ENCODE results near the gene TMEM120B.

TMEM120B gene

DNA sequence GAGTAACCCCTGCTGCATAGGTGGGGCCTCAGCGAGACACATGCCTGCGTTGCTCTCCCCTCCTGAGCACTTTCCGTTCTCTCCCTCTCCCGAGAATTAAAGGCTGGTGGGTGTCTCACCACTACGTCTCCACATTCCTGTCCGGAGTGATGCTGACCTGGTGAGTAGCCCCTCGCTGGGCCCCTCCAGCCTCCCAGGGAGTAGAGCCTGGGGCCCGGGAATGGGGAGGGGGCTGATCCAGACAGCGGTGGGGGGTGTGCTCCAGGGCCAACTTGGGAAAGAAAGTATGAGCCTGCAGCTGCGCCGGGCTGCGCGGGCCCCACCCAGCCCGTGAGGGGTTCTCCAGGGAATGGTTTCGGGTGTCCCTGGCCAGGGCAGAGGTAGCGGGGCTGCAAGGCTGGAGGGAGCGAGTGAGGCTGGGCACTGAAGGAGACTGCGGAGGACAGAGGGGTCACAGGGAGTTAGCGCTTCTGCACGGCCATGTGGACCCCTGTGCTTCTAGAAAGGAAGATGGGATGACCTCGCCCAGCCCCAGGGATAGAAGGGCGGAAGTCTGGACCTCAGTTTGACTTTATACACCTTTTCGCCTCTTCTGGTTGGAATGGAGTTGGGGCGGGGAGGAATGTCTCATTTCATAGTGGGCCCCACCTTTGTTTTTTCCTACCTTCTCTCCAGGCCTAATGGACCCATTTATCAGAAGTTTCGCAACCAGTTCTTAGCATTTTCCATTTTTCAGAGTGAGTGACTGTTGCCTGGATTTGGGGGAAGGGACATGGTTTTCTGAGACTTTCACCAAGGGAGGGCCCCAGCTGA lies 58.5 kb downstream of the TMEM120B start:
- no peak for DNase-seq (ENCODE audit: low read depth in 2 of 2, low spot score in 1 of 2)

DNA sequence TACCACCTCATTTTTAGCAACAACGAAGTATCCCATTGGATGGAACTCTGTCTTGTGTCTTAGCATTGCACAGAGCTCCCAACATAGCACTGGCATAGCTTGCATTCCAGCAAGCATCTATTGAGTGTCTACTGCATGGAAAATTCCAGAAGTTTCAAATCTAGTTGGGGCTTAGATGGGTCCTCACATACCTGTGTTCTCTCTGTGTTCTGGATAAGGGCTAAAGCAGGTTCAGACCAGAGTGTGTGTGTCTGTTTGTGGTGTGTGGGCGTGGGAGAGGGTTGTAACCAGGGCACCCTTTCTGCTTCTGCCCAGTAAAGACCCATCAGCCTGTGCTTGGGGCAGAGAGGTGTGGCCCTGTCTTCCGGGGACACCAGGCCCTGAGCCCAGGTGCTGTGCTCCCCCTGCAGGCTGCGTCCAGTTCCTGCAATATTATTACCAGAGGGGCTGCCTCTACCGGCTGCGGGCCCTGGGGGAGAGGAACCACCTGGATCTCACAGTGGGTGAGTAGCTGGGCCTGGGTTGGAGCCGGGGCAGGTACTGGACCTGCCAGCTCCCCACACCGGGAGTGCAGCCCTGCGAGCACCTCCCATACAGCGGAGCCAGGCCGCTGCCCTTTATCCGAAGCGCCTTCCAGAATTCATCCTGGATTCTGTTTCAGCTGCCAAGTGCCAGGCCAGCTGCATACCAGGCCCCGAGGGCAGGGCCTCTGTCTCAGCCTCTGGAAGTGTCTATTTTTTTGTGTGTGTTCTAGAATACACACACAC lies 60.6 kb downstream of the TMEM120B start:
- peak in 1 of 2 donors; percentile 65 for DNase-seq (ENCODE audit: low read depth in 2 of 2, low spot score in 1 of 2)

DNA sequence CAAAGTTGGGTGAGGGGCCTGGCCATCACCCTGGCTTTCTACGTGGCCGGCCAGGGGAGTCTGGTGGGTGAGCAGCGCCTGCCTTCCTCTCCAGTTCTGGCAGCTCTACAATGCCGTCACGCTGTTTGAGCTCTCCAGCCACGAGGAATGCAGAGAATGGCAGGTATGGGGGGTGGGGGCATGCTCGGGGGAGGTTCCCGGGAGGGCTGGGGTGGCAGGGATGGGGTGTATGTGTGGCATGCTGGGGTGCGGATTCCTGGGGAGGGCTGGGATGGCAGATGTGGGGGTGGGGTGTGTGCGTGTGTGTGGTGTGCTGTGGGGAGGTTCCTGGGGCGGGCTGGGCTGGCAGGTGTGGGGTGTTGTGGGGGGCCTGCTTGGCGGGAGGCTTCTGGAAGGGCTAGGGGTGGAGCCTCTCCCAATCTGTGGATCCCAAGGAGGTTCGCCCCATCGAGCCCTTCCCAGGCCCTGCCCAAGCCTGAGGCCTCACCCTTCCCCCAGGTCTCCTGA lies 62.5 kb downstream of the TMEM120B start:
- DNase-seq (ENCODE audit: low read depth in 2 of 2, low spot score in 1 of 2), result no peak

DNA sequence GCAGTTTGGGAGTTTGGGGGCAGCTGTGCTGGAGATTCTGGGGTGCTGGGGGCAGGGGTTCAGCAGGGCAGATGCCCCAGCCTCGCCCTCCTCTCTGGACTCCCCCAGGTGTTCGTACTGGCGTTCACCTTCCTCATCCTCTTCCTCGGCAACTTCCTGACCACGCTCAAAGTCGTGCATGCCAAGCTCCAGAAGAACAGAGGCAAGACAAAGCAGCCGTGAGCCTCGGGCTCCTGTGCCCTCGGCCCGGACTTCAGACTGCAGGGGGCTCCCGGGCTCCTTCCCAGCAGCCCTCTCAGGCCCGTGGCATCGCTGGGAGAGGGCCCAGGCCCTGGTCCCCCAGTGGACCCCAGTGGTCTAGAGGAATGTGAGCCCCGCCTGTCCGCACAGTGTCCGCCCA lies 62.9 kb downstream of the TMEM120B start:
- DNase-seq (ENCODE audit: low read depth in 2 of 2, low spot score in 1 of 2), result no peak

DNA sequence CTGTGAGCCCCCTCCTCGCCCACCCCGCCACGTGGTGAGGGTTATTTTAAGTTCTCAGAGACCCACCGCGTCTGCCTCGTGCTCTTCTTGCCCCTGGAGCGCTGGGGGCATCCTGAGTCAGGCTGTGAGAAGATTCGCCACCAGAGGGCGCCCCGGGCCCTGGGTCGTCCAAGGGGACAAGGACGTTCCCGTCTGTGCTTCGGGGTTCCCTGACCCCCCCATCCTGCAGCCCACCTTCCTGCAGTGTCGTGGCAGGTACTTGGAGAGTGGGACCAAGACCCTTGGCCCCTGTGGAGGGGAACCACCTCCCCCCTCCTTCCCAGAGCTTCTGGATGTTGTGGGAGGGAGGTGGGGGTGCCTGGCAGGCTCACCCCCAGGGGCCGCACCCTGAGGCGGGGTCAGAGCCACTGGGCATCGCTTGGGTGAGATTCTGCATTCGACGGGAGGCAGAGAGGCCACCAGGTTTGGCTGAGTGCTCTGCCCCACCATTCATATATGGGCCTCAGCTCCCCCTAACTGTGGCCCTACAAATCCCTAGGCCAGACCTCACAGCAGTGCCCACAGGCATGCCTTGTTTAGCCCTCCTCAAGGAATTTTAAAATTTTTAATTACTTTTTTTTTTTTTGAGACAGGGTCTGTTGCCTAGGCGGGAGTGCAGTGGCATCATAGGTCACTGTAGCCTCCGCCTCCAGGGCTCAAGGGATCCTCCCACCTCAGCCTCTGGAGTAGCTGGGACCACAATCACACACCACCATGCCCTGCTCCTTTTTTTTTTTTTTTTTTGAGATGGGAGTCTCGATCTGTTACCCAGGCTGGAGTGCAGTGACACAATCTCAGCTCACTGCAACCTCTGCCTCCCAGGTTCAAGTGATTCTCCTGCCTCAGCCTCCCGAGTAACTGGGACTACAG lies 63.9 kb downstream of the TMEM120B start:
- DNase-seq (ENCODE audit: low read depth in 2 of 2, low spot score in 1 of 2), result peak; percentile 83 to 93

DNA sequence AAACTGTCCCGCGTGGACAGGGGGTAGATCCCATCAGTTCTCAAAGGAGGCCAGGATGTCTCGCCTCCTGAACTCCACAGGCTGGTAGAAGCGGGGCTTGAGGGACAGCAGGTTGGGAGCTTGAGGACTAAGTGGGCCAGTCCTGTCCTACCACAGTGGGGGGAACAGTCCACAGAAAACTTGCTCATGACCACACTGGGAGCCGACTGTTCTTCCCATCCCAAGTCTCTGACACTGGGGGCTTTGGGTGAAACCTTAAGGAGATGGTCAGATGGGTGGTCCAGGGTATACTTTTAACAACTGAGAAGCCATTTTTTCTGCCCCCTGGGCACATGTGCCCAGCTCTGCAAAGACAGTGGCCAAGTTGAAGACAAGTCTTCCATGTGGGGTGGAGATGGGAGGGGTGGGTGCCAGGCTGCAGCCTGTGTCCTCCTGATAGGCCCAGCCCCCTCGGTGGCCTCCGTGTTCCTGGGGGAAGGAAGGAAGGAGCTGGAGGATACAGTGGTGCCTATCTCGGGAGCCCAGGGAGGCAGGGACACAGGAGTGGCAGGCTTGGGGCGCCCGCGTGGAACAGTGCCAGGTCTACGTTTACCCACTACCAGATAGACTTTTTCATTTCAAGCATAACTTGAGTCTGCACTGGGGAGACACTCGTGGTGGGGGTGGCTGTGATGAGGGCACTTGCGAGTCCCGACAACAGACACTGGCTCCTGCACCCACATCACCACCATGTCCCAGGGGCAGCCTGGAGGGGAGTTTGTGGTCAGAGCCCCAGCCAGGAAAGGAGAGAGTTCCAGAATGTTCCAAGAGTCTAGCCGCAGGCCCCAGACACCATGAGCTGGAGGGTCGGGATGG lies 66.2 kb downstream of the TMEM120B start:
- no peak for DNase-seq (ENCODE audit: low read depth in 2 of 2, low spot score in 1 of 2)

DNA sequence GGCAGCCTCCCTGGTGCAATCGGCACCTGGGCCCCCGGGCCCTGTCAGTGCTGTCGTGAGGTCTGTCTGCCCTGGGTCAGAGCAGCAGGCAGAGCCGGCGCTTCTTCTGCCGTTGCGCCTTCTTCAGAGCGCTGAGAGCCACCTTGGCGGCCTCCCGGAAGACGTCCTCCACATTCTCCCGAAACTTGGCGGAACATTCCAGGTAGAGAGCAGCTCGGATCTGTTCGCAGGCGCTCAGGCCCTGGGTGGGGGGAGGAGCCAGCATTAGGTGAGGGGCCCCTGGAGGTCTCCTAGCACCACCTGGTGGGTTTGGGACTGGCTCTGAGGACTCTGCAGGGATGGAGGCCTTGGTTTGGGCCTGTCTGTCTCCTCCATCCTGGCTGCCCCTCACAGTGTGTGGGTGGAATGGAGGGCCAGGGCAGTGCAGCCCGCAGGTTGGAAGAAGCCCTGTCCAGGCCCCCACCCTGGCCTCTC lies 66.9 kb downstream of the TMEM120B start:
- DNase-seq (ENCODE audit: low read depth in 2 of 2, low spot score in 1 of 2), result no peak

DNA sequence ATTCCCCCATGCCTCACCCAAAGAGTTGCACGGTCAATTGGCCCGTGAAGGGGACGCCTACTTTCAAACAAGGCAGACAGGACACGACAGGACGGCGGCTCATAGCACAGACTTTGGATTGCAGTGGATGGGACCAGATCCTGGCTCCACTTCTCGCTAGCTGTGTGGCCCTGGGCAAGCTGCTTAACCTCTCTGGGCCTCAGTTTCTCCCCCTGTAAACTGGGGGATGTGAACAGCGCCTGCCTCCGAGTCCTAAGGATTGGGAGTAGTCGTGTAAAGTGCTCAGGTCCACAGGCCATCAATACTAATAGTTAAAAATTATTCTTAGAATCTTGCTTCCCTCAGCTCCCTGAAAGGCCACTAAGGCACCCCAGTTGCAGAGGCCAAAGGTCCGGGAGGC lies 67.9 kb downstream of the TMEM120B start:
- DNase-seq (ENCODE audit: low read depth in 2 of 2, low spot score in 1 of 2), result no peak

DNA sequence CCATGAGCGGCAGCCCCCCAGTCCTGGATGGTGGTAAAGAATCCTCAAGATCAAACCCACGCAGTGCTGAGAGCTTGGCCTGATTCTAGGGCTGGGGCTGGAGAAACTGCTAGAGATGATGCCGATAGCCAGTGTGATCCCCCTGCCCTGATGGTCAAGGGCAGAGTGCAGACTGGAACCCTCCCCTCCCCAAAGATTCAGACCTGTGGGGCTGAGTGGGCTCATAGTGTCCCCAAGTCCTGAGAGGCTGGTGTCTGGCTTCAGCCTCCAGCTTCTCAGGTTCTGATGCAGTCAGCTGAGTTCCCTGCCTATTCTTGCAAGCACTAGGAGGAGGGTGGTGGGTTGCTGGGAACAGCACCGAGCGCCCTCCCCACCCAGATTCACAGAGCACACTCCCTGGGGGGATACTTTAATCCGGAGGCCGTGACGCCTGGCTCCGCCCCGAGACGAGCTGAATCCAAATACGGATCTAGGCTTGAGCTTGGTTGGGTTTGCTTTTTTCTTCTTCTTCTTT lies 69.0 kb downstream of the TMEM120B start:
- no peak for DNase-seq (ENCODE audit: low read depth in 2 of 2, low spot score in 1 of 2)

DNA sequence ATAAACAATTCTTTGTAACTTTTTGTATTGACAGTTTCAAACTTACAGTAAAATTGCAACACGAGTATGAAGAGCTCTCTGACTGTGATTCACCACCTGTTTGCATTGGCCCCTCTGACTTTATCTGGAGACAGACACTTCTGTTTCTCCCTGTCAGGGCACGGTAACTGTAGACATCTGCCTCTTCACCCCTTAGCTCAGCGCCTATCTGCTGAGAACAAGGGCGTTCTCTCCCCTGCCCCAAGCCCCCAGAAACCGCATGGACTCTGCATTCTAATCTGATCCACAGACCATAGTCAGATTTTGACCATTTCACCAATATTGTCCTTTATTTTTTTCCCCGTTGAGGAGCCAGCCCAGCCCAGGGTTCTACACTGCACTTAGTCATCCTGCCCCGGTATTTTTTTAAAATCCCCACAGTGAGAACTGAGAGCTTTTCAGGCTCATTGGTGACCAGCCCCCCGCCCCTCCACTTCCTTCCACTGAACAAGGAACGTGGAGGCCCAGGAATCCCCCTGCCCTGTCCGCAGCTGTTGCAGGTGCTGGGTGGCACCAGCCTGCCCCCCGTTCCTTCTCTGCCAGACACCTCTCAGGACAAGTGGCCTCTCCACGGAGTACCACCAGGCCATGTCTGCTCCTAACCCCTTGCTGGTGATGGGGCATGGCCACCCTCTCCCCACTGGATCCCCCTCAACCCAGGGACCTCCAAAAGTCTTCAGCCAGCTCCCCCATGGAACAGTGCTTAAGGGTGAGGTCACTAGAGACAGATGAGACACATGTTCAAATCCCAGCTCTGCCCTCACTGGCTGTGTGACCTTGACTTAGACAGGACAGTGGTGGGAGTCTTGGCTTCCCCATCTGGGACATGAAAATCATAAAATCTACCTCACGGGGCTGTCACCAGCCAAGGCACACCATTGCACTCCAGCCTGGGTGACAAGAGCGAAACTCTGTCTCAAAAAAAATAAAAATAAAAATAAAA lies 69.7 kb downstream of the TMEM120B start:
- no peak for DNase-seq (ENCODE audit: low read depth in 2 of 2, low spot score in 1 of 2)

DNA sequence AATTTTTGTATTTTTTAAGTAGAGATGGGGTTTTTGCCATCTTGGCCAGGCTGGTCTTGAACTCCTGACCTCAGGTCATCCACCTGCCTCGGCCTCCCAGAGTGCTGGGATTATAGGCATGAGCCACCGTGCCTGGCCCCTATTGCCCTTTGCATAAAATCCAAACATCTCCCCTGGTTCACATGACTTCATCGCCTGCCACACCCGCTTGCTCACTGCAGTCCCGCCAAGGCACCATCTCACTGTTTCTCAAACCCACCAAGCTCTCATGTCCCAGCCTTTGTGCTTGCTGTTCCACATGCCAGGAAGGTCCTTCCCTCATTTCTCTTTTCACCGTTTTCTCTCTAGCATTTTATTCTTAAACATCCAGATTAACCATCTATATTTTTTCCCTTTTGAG lies 71.2 kb downstream of the TMEM120B start:
- DNase-seq (ENCODE audit: low read depth in 2 of 2, low spot score in 1 of 2), result no peak

DNA sequence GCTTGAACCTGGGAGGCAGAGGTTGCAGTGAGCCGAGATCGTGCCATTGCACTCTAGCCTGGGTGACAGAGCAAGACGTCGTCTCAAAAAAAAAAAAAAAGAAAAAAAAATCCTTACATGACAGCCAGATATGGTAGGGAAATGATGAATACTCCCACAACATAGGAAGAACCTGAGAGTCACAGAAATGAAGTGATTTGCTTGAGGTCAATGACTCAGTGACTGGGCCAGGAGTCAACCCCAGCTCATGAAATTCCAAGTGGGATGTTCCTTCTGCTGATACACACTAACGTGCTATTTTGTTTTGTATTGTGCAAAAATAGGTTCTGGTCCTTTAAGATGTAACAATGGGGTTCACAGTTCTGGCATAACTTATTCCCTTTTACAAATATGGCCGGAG lies 71.9 kb downstream of the TMEM120B start:
- no peak for DNase-seq (ENCODE audit: low read depth in 2 of 2, low spot score in 1 of 2)

DNA sequence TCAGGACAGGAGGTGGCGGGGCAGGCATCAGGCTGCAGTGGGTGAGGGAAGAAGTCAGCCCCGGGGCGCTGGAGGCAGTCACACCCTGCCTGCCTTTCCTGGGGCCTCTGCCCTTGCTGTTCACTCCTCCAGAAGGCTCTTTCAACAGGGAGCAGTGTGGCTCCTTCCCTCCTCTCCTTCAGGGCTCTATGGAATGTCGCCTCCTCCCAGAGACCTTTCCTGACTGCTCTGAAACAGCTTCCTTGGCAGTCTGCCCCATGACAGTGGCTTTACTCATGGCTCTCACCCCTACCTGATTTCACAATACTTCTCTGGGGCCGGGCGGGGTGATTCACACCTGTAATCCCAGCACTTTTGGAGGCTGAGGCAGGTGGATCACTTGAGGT lies 73.9 kb downstream of the TMEM120B start:
- no peak for DNase-seq (ENCODE audit: low read depth in 2 of 2, low spot score in 1 of 2)

DNA sequence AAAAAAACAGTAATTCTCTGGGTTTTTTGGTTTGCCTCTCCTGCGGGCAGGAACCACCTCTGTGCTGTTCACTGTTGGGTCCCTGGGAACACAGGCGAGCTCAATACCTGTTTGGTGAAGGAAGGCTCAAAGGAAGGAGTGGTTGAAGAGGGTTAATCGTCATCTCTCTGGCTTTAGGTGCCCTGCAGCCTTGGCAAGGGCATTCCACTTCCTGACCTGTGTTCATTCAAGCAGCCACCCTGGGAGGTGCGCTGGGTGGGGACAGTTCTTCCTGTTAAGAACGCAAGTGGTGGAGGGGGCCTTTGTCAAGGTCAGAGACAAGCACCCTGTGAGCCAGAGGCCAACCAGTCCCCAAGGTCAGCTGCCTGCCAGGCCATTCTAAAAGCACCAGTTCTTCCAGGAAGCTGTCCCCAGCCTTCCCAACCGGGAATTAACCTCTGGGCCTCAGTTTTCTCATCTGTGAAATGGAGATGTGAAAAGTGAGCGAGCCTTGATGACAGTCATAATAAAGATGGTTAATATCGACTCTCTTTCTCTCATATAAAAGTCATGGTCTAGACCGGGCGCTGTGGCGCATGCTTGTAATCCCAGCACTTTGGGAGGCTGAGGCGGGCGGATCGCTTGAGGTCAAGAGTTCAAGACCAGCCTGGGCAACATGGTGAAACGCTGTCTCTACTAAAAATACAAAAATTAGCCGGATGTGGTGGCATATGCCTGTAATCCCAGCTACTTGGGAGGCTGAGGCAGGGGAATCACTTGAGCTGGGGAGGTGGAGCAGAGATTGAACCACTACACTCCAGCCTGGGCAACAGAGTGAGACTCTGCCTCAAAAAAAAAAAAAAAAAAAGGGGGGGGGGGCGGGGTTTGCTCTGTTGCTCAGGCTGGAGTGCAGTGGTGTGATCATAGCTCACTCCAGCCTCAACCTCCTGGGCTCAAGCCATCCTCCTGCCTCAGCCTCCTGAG lies 74.8 kb downstream of the TMEM120B start:
- no peak for DNase-seq (ENCODE audit: low read depth in 2 of 2, low spot score in 1 of 2)

DNA sequence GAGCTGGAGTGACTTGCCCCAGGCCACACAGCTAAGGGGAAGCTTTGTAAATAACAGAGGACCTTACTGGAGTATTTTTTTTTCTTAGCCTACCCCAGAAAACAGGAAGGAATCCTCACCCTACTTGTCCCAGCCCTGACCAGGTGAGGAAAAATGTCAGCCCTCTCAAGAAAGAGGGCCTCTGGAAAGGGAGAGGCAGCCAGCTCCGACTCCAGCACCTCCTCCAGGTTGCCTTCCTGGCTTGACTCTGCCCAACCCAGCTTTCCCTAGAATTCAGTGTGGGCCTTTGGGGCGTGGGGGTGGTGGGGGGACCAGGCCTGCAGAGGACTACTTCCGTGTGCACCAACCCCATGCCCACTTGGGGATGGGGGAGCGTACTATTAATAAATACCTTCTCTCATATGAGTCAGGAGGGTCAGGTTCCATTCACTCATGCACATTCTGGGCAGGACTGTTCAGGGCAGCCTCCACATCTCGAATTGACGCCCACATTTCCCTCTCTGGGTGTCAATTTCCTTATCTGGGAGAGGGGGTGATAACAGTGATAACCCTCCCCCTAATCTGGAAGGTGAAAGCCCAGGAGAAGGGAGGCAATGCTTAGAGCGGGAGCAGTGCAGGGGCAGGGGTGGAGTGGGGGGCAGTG lies 75.7 kb downstream of the TMEM120B start:
- no peak for DNase-seq (ENCODE audit: low read depth in 2 of 2, low spot score in 1 of 2)

DNA sequence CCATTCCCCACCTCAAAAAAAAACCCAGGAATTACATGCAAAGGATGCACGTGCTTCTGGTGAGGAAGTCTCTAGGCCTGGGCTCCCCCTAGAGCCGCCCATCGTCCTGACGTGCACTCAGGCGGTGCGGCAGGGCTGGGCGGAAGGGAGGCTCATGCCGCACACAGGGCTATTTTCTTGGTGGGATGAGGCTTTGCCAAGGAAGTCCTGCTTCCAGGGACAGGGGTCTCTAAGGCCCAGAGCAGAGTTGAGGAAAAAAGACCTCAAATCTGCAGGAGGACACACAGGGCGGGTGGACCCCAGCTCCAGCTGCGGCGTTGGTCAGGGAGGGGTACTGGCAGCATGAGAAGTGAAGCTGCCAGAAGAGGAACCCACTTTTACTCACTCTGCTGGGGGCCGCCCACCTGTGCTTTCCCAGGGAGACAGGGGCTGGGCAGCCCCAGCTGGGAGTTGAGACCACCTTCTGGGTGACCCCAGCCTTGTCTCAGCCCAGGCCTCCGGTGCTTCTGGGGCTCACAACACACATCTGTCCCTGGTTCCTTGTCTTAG lies 76.8 kb downstream of the TMEM120B start:
- DNase-seq (ENCODE audit: low read depth in 2 of 2, low spot score in 1 of 2), result no peak
